HPDE6-E6E7 (cell line): ENCODE results near the gene ACTL6B.

Experiments
- DNase-seq: peaks from one replicate; pipeline ENCODE4 v3.0.0; 2011; ENCODE audit warnings: missing footprints; ENCODE audit errors: extremely low spot score

ACTL6B gene

DNA sequence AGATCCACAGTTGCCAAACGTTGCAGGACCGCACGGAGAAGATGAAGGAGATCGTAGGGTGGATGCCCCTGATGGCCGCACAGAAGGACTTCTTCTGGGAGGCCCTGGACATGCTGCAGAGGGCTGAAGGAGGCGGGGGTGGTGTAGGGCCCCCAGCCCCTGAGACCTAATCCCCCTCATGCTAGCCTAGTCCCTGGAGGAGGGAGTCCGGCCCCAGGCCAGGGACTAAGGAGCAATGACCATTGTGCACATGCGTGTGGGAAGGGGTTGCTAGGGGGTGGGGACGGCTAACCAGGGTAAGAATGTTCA, 55.6 kb downstream of the ACTL6B start:
- no peak for DNase-seq

DNA sequence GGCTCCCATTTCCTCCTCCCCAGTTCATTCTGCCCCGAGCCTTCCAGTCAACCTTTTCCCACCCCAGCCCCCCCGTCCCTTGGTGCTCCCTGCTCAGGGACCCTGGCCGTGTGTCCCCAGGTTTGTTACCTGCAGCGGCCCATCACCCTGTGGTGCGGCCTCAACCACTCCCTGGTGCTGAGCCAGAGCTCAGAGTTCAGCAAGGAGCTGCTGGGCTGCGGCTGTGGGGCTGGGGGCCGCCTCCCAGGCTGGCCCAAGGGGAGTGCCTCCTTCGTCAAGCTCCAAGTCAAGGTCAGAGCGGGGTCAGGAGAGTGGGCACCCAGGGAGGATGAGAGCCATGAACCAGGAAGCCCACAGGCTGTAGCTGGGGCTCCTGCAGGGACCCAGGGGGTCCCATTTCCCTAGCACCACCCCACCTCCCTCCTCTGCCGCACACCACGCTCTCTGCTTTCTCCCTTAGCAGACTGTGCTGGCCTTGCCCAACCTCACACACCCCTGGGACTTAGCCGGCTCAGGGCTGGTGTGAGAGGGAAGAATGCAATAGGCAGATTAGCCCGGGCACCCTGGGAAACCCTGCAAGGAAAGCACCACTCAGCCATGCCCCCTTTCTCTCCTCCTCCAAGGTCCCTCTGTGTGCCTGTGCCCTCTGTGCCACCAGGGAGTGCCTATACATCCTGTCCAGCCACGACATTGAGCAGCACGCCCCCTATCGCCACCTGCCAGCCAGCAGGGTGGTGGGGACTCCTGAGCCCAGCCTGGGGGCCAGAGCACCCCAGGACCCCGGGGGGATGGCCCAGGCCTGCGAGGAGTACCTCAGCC, 56.1 kb downstream of the ACTL6B start:
- no peak for DNase-seq

DNA sequence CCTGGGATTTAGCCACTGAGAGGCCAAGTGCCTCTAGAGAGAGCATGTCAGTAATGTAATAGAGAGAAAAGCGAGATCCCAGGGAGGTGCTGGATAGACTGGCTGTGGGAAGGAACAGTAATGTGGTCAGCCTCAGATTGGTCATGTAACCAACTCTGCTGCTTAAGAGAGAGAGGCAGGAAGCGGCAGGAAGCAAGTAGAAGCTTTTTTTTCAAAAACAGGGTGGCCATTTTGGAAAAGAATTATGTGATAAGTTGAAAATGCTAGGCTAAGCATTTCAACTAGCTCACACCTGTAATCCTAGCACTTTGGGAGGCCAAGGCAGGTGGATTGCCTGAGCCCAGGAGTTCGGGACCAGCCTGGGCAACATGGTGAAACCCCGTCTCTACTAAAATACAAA, 57.8 kb downstream of the ACTL6B start:
- no peak for DNase-seq

GRCh38 chr7:100595188-100595587, 61.1 kb downstream of the ACTL6B start:
- DNase-seq = no peak
